Neural cell (in vitro differentiated cells): ENCODE measurements around the gene ZRANB3. TPM values are rescaled to one million over a fixed set of nuclear protein-coding genes. Genes with fewer than 3 reads are reported as not detected.

Source experiments
- H2AFZ ChIP-seq: fragments of 200-600, 300-800 bp; sonication (generic), shearing (Covaris generic); 2 replicates; pipeline ENCODE4 v1.6.0; 2014; ENCODE audit warnings: low read depth, mild to moderate bottlenecking, antibody characterized with exemption, low read length, moderate library complexity
- H3F3A ChIP-seq: fragments of 200-600 bp; shearing (Covaris generic); 2 replicates; pipeline ENCODE4 v1.6.1; 2016; ENCODE audit warnings: mild to moderate bottlenecking, moderate library complexity, mixed read lengths, antibody characterized with exemption, low read length; ENCODE audit not compliant: insufficient read depth, poor library complexity, severe bottlenecking
- H3K27ac ChIP-seq: fragments of 200-600, 300-800 bp; sonication (generic), shearing (Covaris generic); 2 replicates; pipeline ENCODE4 v1.5.1; 2014; ENCODE audit warnings: mild to moderate bottlenecking, low read length, moderate library complexity
- H3K27me3 ChIP-seq: fragments of 300-800, 200-600 bp; sonication (generic), shearing (Covaris generic); 2 replicates; pipeline ENCODE4 v1.6.0; 2014; ENCODE audit warnings: mild to moderate bottlenecking, low read depth, low read length, moderate library complexity; ENCODE audit not compliant: insufficient read depth
- H3K36me3 ChIP-seq: fragments of 300-800, 200-600 bp; sonication (generic), shearing (Covaris generic); 2 replicates; pipeline ENCODE4 v1.5.1; 2014; ENCODE audit warnings: mild to moderate bottlenecking, antibody characterized with exemption, low read length, moderate library complexity; ENCODE audit not compliant: insufficient read depth
- H3K4me2 ChIP-seq: fragments of 300-800, 200-600 bp; sonication (generic), shearing (Covaris generic); 2 replicates; pipeline ENCODE4 v1.6.0; 2014; ENCODE audit warnings: mild to moderate bottlenecking, low read length
- H3K4me3 ChIP-seq: fragments of 300-800, 200-600 bp; sonication (generic), shearing (Covaris generic); 2 replicates; pipeline ENCODE4 v1.5.1; 2014; ENCODE audit warnings: mild to moderate bottlenecking, low read length, moderate library complexity
- H3K79me2 ChIP-seq: fragments of 200-600 bp; shearing (Covaris generic); replicated peaks from 2 replicates; pipeline ENCODE4 v1.6.0; 2014; ENCODE audit warnings: mild to moderate bottlenecking, low read length, moderate library complexity; ENCODE audit not compliant: insufficient read depth
- H3K9ac ChIP-seq: fragments of 300-800, 200-600 bp; sonication (generic), shearing (Covaris generic); 2 replicates; pipeline ENCODE4 v1.6.1; 2016; ENCODE audit warnings: mild to moderate bottlenecking, low read length, mixed read lengths
- H3K9me2 ChIP-seq: fragments of 200-600 bp; shearing (Covaris generic); 2 replicates; pipeline ENCODE4 v1.6.1; 2016; ENCODE audit warnings: mild to moderate bottlenecking, low read length, mixed read lengths; ENCODE audit not compliant: insufficient read depth
- H3K9me3 ChIP-seq: fragments of 200-600, 300-800 bp; sonication (generic), shearing (Covaris generic); 2 replicates; pipeline ENCODE4 v1.6.1; 2016; ENCODE audit warnings: mild to moderate bottlenecking, mixed run types, low read length, moderate library complexity, mixed read lengths
- H4K20me1 ChIP-seq: fragments of 200-600 bp; shearing (Covaris generic); 2 replicates; pipeline ENCODE4 v1.6.1; 2016; ENCODE audit warnings: mild to moderate bottlenecking, mixed run types; ENCODE audit not compliant: insufficient read depth
- EP300 ChIP-seq: fragments of 450-650 bp; conservative IDR thresholded peaks from 2 replicates; pipeline ENCODE4 v1.6.1; 2014; ENCODE audit warnings: antibody characterized with exemption, mild to moderate bottlenecking, moderate library complexity; ENCODE audit not compliant: poor library complexity, severe bottlenecking
- EZH2 ChIP-seq: fragments of 200-600, 300-800 bp; shearing (Covaris generic), sonication (generic); IDR thresholded peaks from 2 replicates; pipeline ENCODE4 v1.6.1; 2014; ENCODE audit warnings: antibody characterized with exemption, low read length, borderline replicate concordance, mild to moderate bottlenecking; ENCODE audit not compliant: insufficient read depth, poor library complexity, severe bottlenecking
- MXI1 ChIP-seq: fragments of 450-650 bp; conservative IDR thresholded peaks from 2 replicates; pipeline ENCODE4 v1.6.1; 2014; ENCODE audit warnings: antibody characterized with exemption, mild to moderate bottlenecking; ENCODE audit not compliant: poor library complexity, severe bottlenecking
- POLR2AphosphoS5 ChIP-seq: IDR thresholded peaks from 2 replicates; pipeline ENCODE4 v1.6.1; 2012
- RAD21 ChIP-seq: fragments of 450-650 bp; conservative IDR thresholded peaks from 2 replicates; pipeline ENCODE4 v1.6.1; 2014; ENCODE audit warnings: antibody characterized with exemption, mild to moderate bottlenecking, moderate library complexity
- SMC3 ChIP-seq: fragments of 450-650 bp; conservative IDR thresholded peaks from 2 replicates; pipeline ENCODE4 v1.6.1; 2014; ENCODE audit warnings: antibody characterized with exemption, mild to moderate bottlenecking, moderate library complexity; ENCODE audit not compliant: poor library complexity
- TAF1 ChIP-seq: IDR thresholded peaks from 2 replicates; pipeline ENCODE4 v1.6.1; 2012; ENCODE audit warnings: low read depth
- polyA plus RNA-seq: library from polyadenylated mRNA; depleted of rRNA; stranded (reverse); fragments of >200 nt; gene quantifications from 2 replicates; pipeline ENCODE4 v1.2.3, GENCODE V29; 2014
- TF ChIP-seq, protein P1 (sequence below): IDR thresholded peaks from 2 replicates; pipeline ENCODE4 v1.6.1; 2012; ENCODE audit warnings: borderline replicate concordance
- TF ChIP-seq, protein P2 (sequence below): fragments of 450-650 bp; IDR thresholded peaks from 2 replicates; pipeline ENCODE4 v1.5.1; 2014; ENCODE audit warnings: antibody characterized with exemption, mild to moderate bottlenecking, moderate library complexity; ENCODE audit not compliant: poor library complexity, severe bottlenecking

ZRANB3 gene
- polyA plus RNA-seq, 1 donor from 2014 or later = 3.5 TPM

GRCh38 chr2:135149251-135149650 lies 381.8 kb downstream of the ZRANB3 start:
- Histone ChIP-seq H3K27me3 (no peaks in the 10 kb centered on the region), H3K4me2 (no peak overlapping the region), H2AFZ (no peak overlapping the region), H3K9ac (no peak overlapping the region), H3K36me3 (peaks cover 6% of the 10 kb centered on the region), H3K4me3 (no peak overlapping the region), H3F3A (no peaks in the 10 kb centered on the region), H3K9me2 (no peaks in the 10 kb centered on the region), H3K79me2 (no peaks in the 10 kb centered on the region), H4K20me1 (no peaks in the 10 kb centered on the region), H3K9me3 (no peaks in the 10 kb centered on the region), H3K27ac (no peak overlapping the region)
- TF ChIP-seq, protein P1, sequence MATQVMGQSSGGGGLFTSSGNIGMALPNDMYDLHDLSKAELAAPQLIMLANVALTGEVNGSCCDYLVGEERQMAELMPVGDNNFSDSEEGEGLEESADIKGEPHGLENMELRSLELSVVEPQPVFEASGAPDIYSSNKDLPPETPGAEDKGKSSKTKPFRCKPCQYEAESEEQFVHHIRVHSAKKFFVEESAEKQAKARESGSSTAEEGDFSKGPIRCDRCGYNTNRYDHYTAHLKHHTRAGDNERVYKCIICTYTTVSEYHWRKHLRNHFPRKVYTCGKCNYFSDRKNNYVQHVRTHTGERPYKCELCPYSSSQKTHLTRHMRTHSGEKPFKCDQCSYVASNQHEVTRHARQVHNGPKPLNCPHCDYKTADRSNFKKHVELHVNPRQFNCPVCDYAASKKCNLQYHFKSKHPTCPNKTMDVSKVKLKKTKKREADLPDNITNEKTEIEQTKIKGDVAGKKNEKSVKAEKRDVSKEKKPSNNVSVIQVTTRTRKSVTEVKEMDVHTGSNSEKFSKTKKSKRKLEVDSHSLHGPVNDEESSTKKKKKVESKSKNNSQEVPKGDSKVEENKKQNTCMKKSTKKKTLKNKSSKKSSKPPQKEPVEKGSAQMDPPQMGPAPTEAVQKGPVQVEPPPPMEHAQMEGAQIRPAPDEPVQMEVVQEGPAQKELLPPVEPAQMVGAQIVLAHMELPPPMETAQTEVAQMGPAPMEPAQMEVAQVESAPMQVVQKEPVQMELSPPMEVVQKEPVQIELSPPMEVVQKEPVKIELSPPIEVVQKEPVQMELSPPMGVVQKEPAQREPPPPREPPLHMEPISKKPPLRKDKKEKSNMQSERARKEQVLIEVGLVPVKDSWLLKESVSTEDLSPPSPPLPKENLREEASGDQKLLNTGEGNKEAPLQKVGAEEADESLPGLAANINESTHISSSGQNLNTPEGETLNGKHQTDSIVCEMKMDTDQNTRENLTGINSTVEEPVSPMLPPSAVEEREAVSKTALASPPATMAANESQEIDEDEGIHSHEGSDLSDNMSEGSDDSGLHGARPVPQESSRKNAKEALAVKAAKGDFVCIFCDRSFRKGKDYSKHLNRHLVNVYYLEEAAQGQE = no peak
- TF ChIP-seq MXI1 (no peak), RAD21 (no peak), EZH2 (no peak), EP300 (no peak), POLR2AphosphoS5 (no peak), SMC3 (no peak), TAF1 (no peak)
- TF ChIP-seq, protein P2, sequence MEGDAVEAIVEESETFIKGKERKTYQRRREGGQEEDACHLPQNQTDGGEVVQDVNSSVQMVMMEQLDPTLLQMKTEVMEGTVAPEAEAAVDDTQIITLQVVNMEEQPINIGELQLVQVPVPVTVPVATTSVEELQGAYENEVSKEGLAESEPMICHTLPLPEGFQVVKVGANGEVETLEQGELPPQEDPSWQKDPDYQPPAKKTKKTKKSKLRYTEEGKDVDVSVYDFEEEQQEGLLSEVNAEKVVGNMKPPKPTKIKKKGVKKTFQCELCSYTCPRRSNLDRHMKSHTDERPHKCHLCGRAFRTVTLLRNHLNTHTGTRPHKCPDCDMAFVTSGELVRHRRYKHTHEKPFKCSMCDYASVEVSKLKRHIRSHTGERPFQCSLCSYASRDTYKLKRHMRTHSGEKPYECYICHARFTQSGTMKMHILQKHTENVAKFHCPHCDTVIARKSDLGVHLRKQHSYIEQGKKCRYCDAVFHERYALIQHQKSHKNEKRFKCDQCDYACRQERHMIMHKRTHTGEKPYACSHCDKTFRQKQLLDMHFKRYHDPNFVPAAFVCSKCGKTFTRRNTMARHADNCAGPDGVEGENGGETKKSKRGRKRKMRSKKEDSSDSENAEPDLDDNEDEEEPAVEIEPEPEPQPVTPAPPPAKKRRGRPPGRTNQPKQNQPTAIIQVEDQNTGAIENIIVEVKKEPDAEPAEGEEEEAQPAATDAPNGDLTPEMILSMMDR = no peak

DNA sequence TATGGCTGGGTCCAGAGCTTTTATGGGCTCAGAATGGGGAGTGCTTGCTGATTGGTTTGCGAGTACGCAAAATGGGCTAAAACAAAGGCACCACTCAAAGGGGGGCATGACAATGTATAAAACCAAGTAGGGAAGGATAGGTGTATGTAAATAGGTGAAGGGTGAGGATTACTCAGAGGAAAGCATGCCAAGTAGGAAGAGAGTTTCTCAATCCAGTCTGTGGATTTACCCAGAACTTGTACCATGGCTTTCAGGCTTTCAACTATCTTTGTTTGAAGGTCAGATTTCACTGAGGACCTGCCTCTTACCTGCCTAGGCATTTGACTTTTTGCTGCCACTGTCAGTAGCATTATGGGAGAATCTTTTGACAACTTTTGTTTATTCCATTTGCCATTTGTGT lies 386.7 kb downstream of the ZRANB3 start:
- Histone ChIP-seq H3F3A (no peaks in the 10 kb centered on the region), H3K4me3 (no peak overlapping the region), H3K9ac (no peak overlapping the region), H3K36me3 (peaks cover 4% of the 10 kb centered on the region), H3K27me3 (no peaks in the 10 kb centered on the region), H4K20me1 (no peaks in the 10 kb centered on the region), H2AFZ (no peak overlapping the region), H3K9me3 (no peaks in the 10 kb centered on the region), H3K79me2 (no peaks in the 10 kb centered on the region), H3K9me2 (no peaks in the 10 kb centered on the region), H3K27ac (no peak overlapping the region), H3K4me2 (no peak overlapping the region)
- no peak for TF ChIP-seq EP300
- no peak for TF ChIP-seq EZH2
- TF ChIP-seq, protein P2 = no peak
- TF ChIP-seq MXI1 = no peak
- no peak for TF ChIP-seq POLR2AphosphoS5
- TF ChIP-seq, protein P1 = no peak
- no peak for TF ChIP-seq SMC3
- no peak for TF ChIP-seq RAD21
- no peak for TF ChIP-seq TAF1
